IMR-90 (cell line): ENCODE data around the gene MRPL34. TPM values are rescaled to one million over a fixed set of nuclear protein-coding genes. Genes with fewer than 3 reads are reported as not detected.

Experiments
- ATAC-seq: fragments of 200-7000 bp; cut with Tn5 transposase; 2 replicates; pipeline ENCODE4 v1.9.1; 2020; ENCODE audit warnings: low read depth, mild to moderate bottlenecking, moderate library complexity
- BruUV-seq: library from RNA; stranded (reverse); fragments of 400-500 nt; replicated peaks from 2 replicates; lab custom pipeline; 2021; lab: Mats Ljungman, UMichigan
- CTCF ChIA-PET: fragments of 300-600 bp; formaldehyde crosslinking; extraction: SDS; loops from one replicate; lab custom pipeline; 2021; ENCODE audit warnings: antibody characterized with exemption; lab: Yijun Ruan, JAX
- POLR2A ChIA-PET: fragments of 300-600 bp; sonication (Branson Sonifier 250); formaldehyde crosslinking; loops from one replicate; lab custom pipeline; 2022; ENCODE audit warnings: antibody characterized with exemption; ENCODE audit not compliant: unreplicated experiment; lab: Charles Lee
- DNase-seq: peaks from one replicate; pipeline ENCODE4 v3.0.0; 2013
- H2AFZ ChIP-seq: replicated peaks from 2 replicates; pipeline ENCODE3; 2013; ENCODE audit warnings: low read length, mild to moderate bottlenecking; ENCODE audit not compliant: poor library complexity
- H2AK5ac ChIP-seq: 2 replicates; pipeline ENCODE4 v1.6.1; 2013; ENCODE audit warnings: low read depth, low read length, inconsistent platforms
- H2AK9ac ChIP-seq: replicated peaks from 2 replicates; pipeline ENCODE3; 2013; ENCODE audit warnings: mild to moderate bottlenecking, low read depth, low read length, moderate library complexity; ENCODE audit not compliant: poor library complexity
- H2BK120ac ChIP-seq: 2 replicates; pipeline ENCODE4 v1.6.1; 2013; ENCODE audit warnings: low read depth, low read length, inconsistent platforms
- H2BK15ac ChIP-seq: 3 replicates; pipeline ENCODE4 v1.6.1; 2013; ENCODE audit warnings: low read depth, low read length, inconsistent platforms
- H2BK20ac ChIP-seq: 2 replicates; pipeline ENCODE4 v1.6.1; 2013; ENCODE audit warnings: low read depth, mild to moderate bottlenecking, inconsistent platforms, low read length, moderate library complexity
- H2BK5ac ChIP-seq: 2 replicates; pipeline ENCODE4 v1.6.1; 2013; ENCODE audit warnings: mild to moderate bottlenecking, low read depth, low read length, inconsistent platforms; ENCODE audit not compliant: poor library complexity, severe bottlenecking
- H3K14ac ChIP-seq: replicated peaks from 2 replicates; pipeline ENCODE4 v1.6.1; 2013; ENCODE audit warnings: low read depth, low read length, inconsistent platforms
- H3K18ac ChIP-seq: 2 replicates; pipeline ENCODE4 v1.6.1; 2013; ENCODE audit warnings: low read depth, low read length, control low read depth
- H3K23ac ChIP-seq: 2 replicates; pipeline ENCODE4 v1.6.1; 2013; ENCODE audit warnings: low read depth, low read length, inconsistent platforms
- H3K27ac ChIP-seq: 2 replicates; pipeline ENCODE4 v1.5.1; 2013; ENCODE audit warnings: mild to moderate bottlenecking, control low read depth, low read length; ENCODE audit not compliant: insufficient read depth
- H3K27me3 ChIP-seq: 2 replicates; pipeline ENCODE4 v1.6.1; 2013; ENCODE audit warnings: low read length; ENCODE audit not compliant: control insufficient read depth, insufficient read depth
- H3K36me3 ChIP-seq: 2 replicates; pipeline ENCODE4 v1.6.1; 2013; ENCODE audit warnings: low read length, mixed read lengths; ENCODE audit not compliant: control insufficient read depth, insufficient read depth
- H3K4ac ChIP-seq: 2 replicates; pipeline ENCODE4 v1.6.1; 2013; ENCODE audit warnings: low read depth, low read length, inconsistent platforms
- H3K4me1 ChIP-seq: 2 replicates; pipeline ENCODE4 v1.6.1; 2013; ENCODE audit warnings: low read length, mixed read lengths; ENCODE audit not compliant: control insufficient read depth, insufficient read depth
- H3K4me2 ChIP-seq: 2 replicates; pipeline ENCODE4 v1.6.1; 2013; ENCODE audit warnings: low read depth, mild to moderate bottlenecking, control low read depth, low read length, moderate library complexity
- H3K4me3 ChIP-seq: 2 replicates; pipeline ENCODE4 v1.5.1; 2013; ENCODE audit warnings: low read depth, mild to moderate bottlenecking, control low read depth, low read length, moderate library complexity; ENCODE audit not compliant: insufficient read depth
- H3K56ac ChIP-seq: 2 replicates; pipeline ENCODE4 v1.6.1; 2013; ENCODE audit warnings: low read length, inconsistent platforms; ENCODE audit not compliant: insufficient read depth; ENCODE audit errors: extremely low read depth
- H3K79me1 ChIP-seq, 2 experiments: 2 replicates each; pipeline ENCODE4 v1.6.1; 2013; ENCODE audit warnings: low read length in 2 of 2, inconsistent platforms in 1 of 2, low read depth in 1 of 2
- H3K9ac ChIP-seq: 2 replicates; pipeline ENCODE4 v1.6.1; 2013; ENCODE audit warnings: low read depth, low read length, control low read depth
- H3K9me1 ChIP-seq: 2 replicates; pipeline ENCODE4 v1.6.1; 2013; ENCODE audit warnings: low read length, inconsistent platforms; ENCODE audit not compliant: insufficient read depth
- H3K9me3 ChIP-seq: 2 replicates; pipeline ENCODE4 v1.6.1; 2013; ENCODE audit warnings: low read length; ENCODE audit not compliant: control insufficient read depth, insufficient read depth
- H4K20me1 ChIP-seq: 2 replicates; pipeline ENCODE4 v1.6.1; 2013; ENCODE audit warnings: low read length, inconsistent platforms; ENCODE audit not compliant: insufficient read depth
- H4K5ac ChIP-seq: 2 replicates; pipeline ENCODE4 v1.6.1; 2013; ENCODE audit warnings: mild to moderate bottlenecking, low read depth, low read length, control low read depth
- H4K8ac ChIP-seq, 2 experiments: 2 replicates each; pipeline ENCODE4 v1.6.1; 2013; ENCODE audit warnings: low read depth in 2 of 2, low read length in 2 of 2, control low read depth in 1 of 2, inconsistent platforms in 1 of 2
- H4K91ac ChIP-seq: 2 replicates; pipeline ENCODE4 v1.6.1; 2013; ENCODE audit warnings: low read depth, low read length, inconsistent platforms; ENCODE audit not compliant: insufficient read depth
- CEBPB ChIP-seq: IDR thresholded peaks from 2 replicates; pipeline ENCODE4 v1.6.1; 2012; ENCODE audit warnings: low read depth, low read length, improper control_type of control experiment
- MAZ ChIP-seq: IDR thresholded peaks from 2 replicates; pipeline ENCODE4 v1.6.1; 2012; ENCODE audit warnings: low read depth, mild to moderate bottlenecking, low read length, improper control_type of control experiment, moderate library complexity, borderline replicate concordance
- POLR2A ChIP-seq: IDR thresholded peaks from 2 replicates; pipeline ENCODE4 v1.6.1; 2012; ENCODE audit warnings: mild to moderate bottlenecking, low read depth, low read length
- RCOR1 ChIP-seq: IDR thresholded peaks from 2 replicates; pipeline ENCODE4 v1.6.1; 2012; ENCODE audit warnings: mild to moderate bottlenecking, low read length, improper control_type of control experiment; ENCODE audit not compliant: insufficient replicate concordance
- WGBS, 2 experiments: methylation state at CpG; one replicate each; pipeline versions ENCODE4 v1.1.5 to v1.1.7; 2013; ENCODE audit warnings: missing lambda C conversion rate in 2 of 2; ENCODE audit not compliant: insufficient read length in 1 of 2; ENCODE audit errors: extremely low coverage in 2 of 2; 5-methylcytosine and 5-hydroxymethylcytosine counted together
- dilution Hi-C: fragments of 300-500 bp; cut with HindIII; formaldehyde crosslinking; loops from one replicate; pipeline ENCODE4 v1.14.3; 2018; ENCODE audit warnings: low sequenced_read_pairs; ENCODE audit not compliant: unreplicated experiment
- in situ Hi-C: fragments of 300-500 bp; cut with MboI; formaldehyde crosslinking; loops from 3 replicates; pipeline ENCODE4 v1.14.3; 2019; ENCODE audit warnings: low sequenced_read_pairs, inconsistent platforms, mixed read lengths
- intact Hi-C: fragments of 100-400 bp; cut with micrococcal nuclease; formaldehyde crosslinking; loops from 2 replicates; pipeline ENCODE4 v1.10.0; 2022
- polyA plus RNA-seq, 3 experiments: library from polyadenylated mRNA; depleted of rRNA; stranded (reverse); fragments of >200 nt; gene quantifications; 2 replicates each; pipeline ENCODE4 v1.2.3, GENCODE V29; 2012; ENCODE audit warnings: low replicate concordance in 1 of 3
- total RNA-seq: library from RNA; depleted of rRNA; stranded (reverse); fragments of >200 nt; gene quantifications from 2 replicates; pipeline ENCODE4 v1.2.3, GENCODE V29; 2012

The MRPL34 gene
- total and polyA plus RNA-seq, 2 of the 4 experiments (the other 2 are of a cell fraction) = 7.3 to 37.0 TPM

- intact Hi-C loops (no loop called here), dilution Hi-C loops (no loop called here)
Observed at GRCh38 chr19:17337675-17338432, 32.2 kb downstream of the MRPL34 start.

More at GRCh38 chr19:17337675-17338432, 32.2 kb downstream of the MRPL34 start:
- H4K20me1 ChIP-seq = no peaks in the 10 kb centered on the region
- H3K4me1 ChIP-seq = peaks cover 8% of the 10 kb centered on the region
- H2BK15ac ChIP-seq = no peak overlapping the region
- BruUV-seq = no TSS peak
- H2BK120ac ChIP-seq = no peak overlapping the region
- ATAC-seq (no peak), DNase-seq (no peak)
- H3K4me2 ChIP-seq = peak overlapping the region; percentile 87
- H3K18ac ChIP-seq = no peak overlapping the region
- H2BK20ac ChIP-seq = no peak overlapping the region
- H4K5ac ChIP-seq = peak overlapping the region; percentile 9; the same call in 1 of the 2 replicates
- H3K79me1 ChIP-seq = peaks cover 7 to 37% of the 10 kb centered on the region in 2 experiments; a peak in 3 of 4 replicates
- peaks cover 5% of the 10 kb centered on the region; the same call in 1 of the 2 replicates for H3K36me3 ChIP-seq
- H3K9me1 ChIP-seq = peaks cover 5% of the 10 kb centered on the region
- no peaks in the 10 kb centered on the region for H3K9me3 ChIP-seq
- POLR2A ChIA-PET = interaction anchor here (0.6 kb wide), 1 partner anchor 10 kb away, joined by 3 read pairs; no protein-coding TSS in a partner anchor
- in situ Hi-C loops = no loop called here
- H3K4me3 ChIP-seq = peak overlapping the region; percentile 73
- H2AFZ ChIP-seq = peak overlapping the region; percentile 95
- no peak for TF ChIP-seq RCOR1
- no peak for TF ChIP-seq MAZ
- no peak for TF ChIP-seq POLR2A
- TF ChIP-seq CEBPB = no peak
- peak overlapping the region; percentile 45 for H3K27ac ChIP-seq
- H2BK5ac ChIP-seq = peak overlapping the region; percentile 37
- CTCF ChIA-PET = no interaction called here
- no peak overlapping the region; the same call in none of the 2 replicates for H3K56ac ChIP-seq
- H3K4ac ChIP-seq = peak overlapping the region; percentile 49
- H3K14ac ChIP-seq = peak overlapping the region; percentile 11; the same call in 1 of the 2 replicates
- peak overlapping the region; percentile 20; the same call in 1 of the 2 replicates for H3K23ac ChIP-seq
- H2AK5ac ChIP-seq = peak overlapping the region; percentile 52; the same call in 1 of the 2 replicates
- H2AK9ac ChIP-seq = peak overlapping the region; percentile 47
- H4K8ac ChIP-seq = peak overlapping the region; percentile 8 to 80; a peak in 2 of 4 replicates
- H3K27me3 ChIP-seq = no peaks in the 10 kb centered on the region
- WGBS, 2 experiments = 6% methylated on average over 31 of the region's 50 CpGs; no CpG with 5 or more reads in 1 of the 2 experiments
- H3K9ac ChIP-seq = peak overlapping the region; percentile 61
- peak overlapping the region; percentile 51; the same call in 1 of the 2 replicates for H4K91ac ChIP-seq
